HEK293 (cell line): ENCODE data around the gene ARL16.

ENCODE experiments used
- CTCF ChIA-PET: fragments of 350-600 bp; formaldehyde crosslinking; extraction: SDS; loops from one replicate; lab custom pipeline; 2021; ENCODE audit warnings: antibody characterized with exemption; lab: Yijun Ruan, JAX
- POLR2A ChIA-PET: fragments of 300-600 bp; formaldehyde crosslinking; extraction: SDS; loops from one replicate; lab custom pipeline; 2020; ENCODE audit warnings: antibody characterized with exemption, inconsistent platforms; lab: Yijun Ruan, JAX
- H3K27ac ChIP-seq: fragments of 200-500 bp; sonication (Bioruptor generic); 2 replicates; pipeline ENCODE4 v1.5.1; 2014; ENCODE audit warnings: low read depth, low read length, control low read depth, inconsistent platforms; ENCODE audit errors: extremely low read depth
- H3K36me3 ChIP-seq, 2 experiments: fragments of 200-500 bp in 1 of 2; sonication (Bioruptor generic) in 1 of 2; 1 replicate in 1 of 2; 2 replicates in 1 of 2; pipeline ENCODE4 v1.5.1; 2014 to 2017; ENCODE audit warnings: inconsistent platforms in 2 of 2, low read length in 2 of 2; ENCODE audit not compliant: control insufficient read depth in 2 of 2, insufficient read depth in 1 of 2
- H3K4me1 ChIP-seq: fragments of 200-500 bp; sonication (Bioruptor generic); 2 replicates; pipeline ENCODE4 v1.5.1; 2014; ENCODE audit warnings: mild to moderate bottlenecking, low read length, inconsistent platforms; ENCODE audit not compliant: control insufficient read depth, insufficient read depth
- H3K4me3 ChIP-seq: 2 replicates; pipeline ENCODE4 v1.5.1; 2011; ENCODE audit warnings: low read depth, mild to moderate bottlenecking, control low read depth, low read length, moderate library complexity
- H3K9me3 ChIP-seq: fragments of 200-500 bp; sonication (Bioruptor generic); 2 replicates; pipeline ENCODE4 v1.5.1; 2014; ENCODE audit warnings: low read depth, low read length, inconsistent platforms; ENCODE audit not compliant: control insufficient read depth, insufficient read depth
- ATF2 ChIP-seq: fragments of 450-650 bp; formaldehyde crosslinking; IDR thresholded peaks from 2 replicates; pipeline ENCODE4 v1.5.1; 2016; ENCODE audit warnings: missing biosample characterization, missing genetic modification characterization, low read depth
- MZF1 ChIP-seq: fragments of 450-650 bp; formaldehyde crosslinking; IDR thresholded peaks from 2 replicates; pipeline ENCODE4 v1.5.1; 2017; ENCODE audit warnings: missing biosample characterization, missing genetic modification characterization, borderline replicate concordance
- PRDM10 ChIP-seq: fragments of 450-650 bp; formaldehyde crosslinking; IDR thresholded peaks from 2 replicates; pipeline ENCODE4 v1.5.1; 2016; ENCODE audit warnings: missing biosample characterization, missing genetic modification characterization
- SETDB1 ChIP-seq: IDR thresholded peaks from one replicate; pipeline ENCODE4 v1.6.1; 2017; ENCODE audit warnings: mild to moderate bottlenecking, low read length, moderate library complexity, mixed read lengths; ENCODE audit not compliant: insufficient read length
- SP2 ChIP-seq: fragments of 450-650 bp; formaldehyde crosslinking; IDR thresholded peaks from 2 replicates; pipeline ENCODE4 v1.5.1; 2016; ENCODE audit warnings: missing biosample characterization, missing genetic modification characterization
- ZFP69B ChIP-seq: fragments of 450-650 bp; formaldehyde crosslinking; IDR thresholded peaks from 2 replicates; pipeline ENCODE4 v1.5.1; 2016; ENCODE audit warnings: missing biosample characterization, missing genetic modification characterization
- ZIC2 ChIP-seq: fragments of 450-650 bp; formaldehyde crosslinking; IDR thresholded peaks from 2 replicates; pipeline ENCODE4 v1.5.1; 2016; ENCODE audit warnings: missing biosample characterization, missing genetic modification characterization
- ZNF114 ChIP-seq: fragments of 450-650 bp; formaldehyde crosslinking; IDR thresholded peaks from 2 replicates; pipeline ENCODE4 v1.5.0; 2017; ENCODE audit warnings: missing biosample characterization, missing genetic modification characterization
- ZNF155 ChIP-seq: fragments of 450-650 bp; formaldehyde crosslinking; IDR thresholded peaks from 2 replicates; pipeline ENCODE4 v1.5.1; 2016; ENCODE audit warnings: missing biosample characterization, missing genetic modification characterization
- ZNF157 ChIP-seq: fragments of 450-650 bp; formaldehyde crosslinking; IDR thresholded peaks from 2 replicates; pipeline ENCODE4 v1.5.1; 2016; ENCODE audit warnings: missing biosample characterization, missing genetic modification characterization
- ZNF248 ChIP-seq: fragments of 450-650 bp; formaldehyde crosslinking; IDR thresholded peaks from 2 replicates; pipeline ENCODE4 v1.5.1; 2017; ENCODE audit warnings: missing biosample characterization, missing genetic modification characterization
- ZNF341 ChIP-seq: fragments of 450-650 bp; formaldehyde crosslinking; IDR thresholded peaks from 2 replicates; pipeline ENCODE4; 2016; ENCODE audit warnings: low read depth, missing biosample characterization, missing genetic modification characterization
- ZNF350 ChIP-seq: fragments of 450-650 bp; formaldehyde crosslinking; IDR thresholded peaks from 2 replicates; pipeline ENCODE4 v1.5.0; 2017; ENCODE audit warnings: missing biosample characterization, mild to moderate bottlenecking, missing genetic modification characterization
- ZNF600 ChIP-seq: fragments of 450-650 bp; formaldehyde crosslinking; IDR thresholded peaks from 2 replicates; pipeline ENCODE4 v1.5.1; 2016; ENCODE audit warnings: missing biosample characterization, missing genetic modification characterization
- ZNF660 ChIP-seq: fragments of 450-650 bp; IDR thresholded peaks from 2 replicates; pipeline ENCODE4 v1.5.1; 2018; ENCODE audit warnings: missing biosample characterization, mild to moderate bottlenecking, missing genetic modification characterization
- TF ChIP-seq, protein P1 (sequence below): fragments of 450-650 bp; formaldehyde crosslinking; IDR thresholded peaks from 2 replicates; pipeline ENCODE4 v1.5.1; 2016; ENCODE audit warnings: missing biosample characterization, missing genetic modification characterization
- TF ChIP-seq, protein P2 (sequence below): fragments of 450-650 bp; formaldehyde crosslinking; IDR thresholded peaks from 2 replicates; pipeline ENCODE4 v1.5.1; 2016; ENCODE audit warnings: missing biosample characterization, missing genetic modification characterization

Gene ARL16

GRCh38 chr17:81690549-81690948 is 7.0 kb upstream of the ARL16 start:
- Histone ChIP-seq H3K9me3 (no peaks in the 10 kb centered on the region), H3K27ac (no peak overlapping the region), H3K4me1 (no peaks in the 10 kb centered on the region), H3K4me3 (no peak overlapping the region), H3K36me3 (peaks cover 11 to 98% of the 10 kb centered on the region in 2 experiments; a peak in 2 of 3 replicates)
- CTCF ChIA-PET, result interaction anchor here (1.0 to 1.1 kb wide), 2 partner anchors 12 to 15 kb away, joined by 3 read pairs; no protein-coding TSS in a partner anchor
- POLR2A ChIA-PET, result interaction anchor here (2.3 kb wide), 1 partner anchor 12 kb away, joined by 10 read pairs; the partner anchor contains the start of gene MRPL12
- TF ChIP-seq ZIC2 (tag by site-specific recombination) (peak; percentile 70), MZF1 (tag by site-specific recombination) (no peak)

DNA sequence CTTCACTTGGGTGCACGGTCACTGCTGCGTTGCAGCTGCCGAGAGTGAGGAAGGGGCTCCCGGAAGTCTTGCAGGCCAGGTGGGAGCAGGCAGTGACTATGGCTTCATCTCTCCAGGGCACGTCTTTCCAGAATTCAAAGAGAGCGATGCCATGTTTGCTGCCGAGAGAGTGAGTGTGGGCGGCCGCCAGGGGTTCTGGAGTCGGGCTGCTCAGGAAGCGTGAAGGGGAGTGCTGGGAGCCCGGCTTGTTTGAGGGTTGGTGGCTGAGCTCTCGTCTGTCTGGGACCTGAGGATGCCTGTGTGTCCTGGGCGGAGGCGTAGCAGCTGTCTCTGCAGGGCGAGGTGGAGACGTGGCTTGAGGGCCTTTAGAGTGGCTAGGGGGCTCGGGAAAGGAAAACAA is 6.5 kb upstream of the ARL16 start:
- CTCF ChIA-PET, result interaction anchor here (1.1 kb wide), 1 partner anchor 12 kb away, joined by 5 read pairs; no protein-coding TSS in a partner anchor
- POLR2A ChIA-PET, result interaction anchor here (1.3 to 2.3 kb wide), 2 partner anchors 11 to 13 kb away, joined by 4 to 10 read pairs; partner anchors contain the start of gene MRPL12
- no peak for TF ChIP-seq ZNF114 (tag by site-specific recombination)
- Histone ChIP-seq H3K4me1 (no peaks in the 10 kb centered on the region), H3K27ac (no peak overlapping the region), H3K9me3 (no peaks in the 10 kb centered on the region), H3K36me3 (peaks cover 11 to 98% of the 10 kb centered on the region in 2 experiments; a peak in 2 of 3 replicates), H3K4me3 (no peak overlapping the region)

GRCh38 chr17:81688616-81689015 is 5.0 kb upstream of the ARL16 start:
- H3K27ac ChIP-seq, result no peak overlapping the region
- peaks cover 11 to 84% of the 10 kb centered on the region in 2 experiments; a peak in 2 of 3 replicates for H3K36me3 ChIP-seq
- TF ChIP-seq SP2 (0 out of 2 replicates have a peak, but pooled peaks have one; percentile 23), ZNF600 (tag by site-specific recombination) (peak; percentile 83), ATF2 (tag by site-specific recombination) (no peak)
- POLR2A ChIA-PET, result no interaction called here
- CTCF ChIA-PET, result no interaction called here
- H3K9me3 ChIP-seq, result no peaks in the 10 kb centered on the region
- H3K4me3 ChIP-seq, result no peak overlapping the region
- no peaks in the 10 kb centered on the region for H3K4me1 ChIP-seq

DNA sequence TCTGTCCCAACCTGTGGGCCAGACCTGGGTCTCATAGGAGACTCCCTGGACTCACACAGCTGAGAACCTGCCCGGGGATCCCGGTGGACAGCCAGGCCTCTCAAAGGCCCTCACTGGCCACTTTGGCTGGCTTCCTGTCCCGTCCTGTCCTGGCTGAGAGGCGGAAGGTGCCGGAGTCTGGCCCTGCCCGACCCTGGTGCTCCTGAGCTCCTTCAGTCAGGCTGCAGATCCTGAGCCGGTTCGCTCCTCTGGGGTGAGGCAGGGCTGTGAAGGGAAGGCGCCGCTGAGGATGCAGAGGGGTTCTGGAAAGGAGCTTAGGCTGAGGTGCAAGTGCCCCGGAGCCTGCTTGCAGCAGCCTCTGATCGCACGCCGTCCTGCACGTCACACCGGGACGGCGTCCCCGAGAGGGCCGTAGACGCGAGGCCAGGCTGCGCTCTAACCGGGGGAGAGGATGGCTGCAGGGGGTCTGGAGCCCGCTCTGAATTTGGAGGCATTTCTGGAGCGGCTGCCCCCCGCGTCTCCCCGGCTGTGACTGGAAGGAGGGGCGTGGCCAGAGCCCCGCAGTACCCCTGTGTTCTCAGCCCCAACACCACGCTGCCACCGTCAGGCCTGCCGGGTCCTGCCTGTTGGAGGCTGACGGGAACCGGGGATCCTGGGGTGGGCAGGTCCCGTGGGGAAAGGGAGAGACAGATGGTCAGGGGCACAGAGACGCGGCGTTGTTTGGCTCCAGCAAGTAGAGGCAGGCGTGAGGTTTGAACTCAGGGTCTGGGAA is 4.4 kb upstream of the ARL16 start:
- Histone ChIP-seq H3K4me1 (no peaks in the 10 kb centered on the region), H3K9me3 (no peaks in the 10 kb centered on the region), H3K4me3 (no peak overlapping the region), H3K27ac (no peak overlapping the region), H3K36me3 (peaks cover 11 to 77% of the 10 kb centered on the region in 2 experiments; a peak in 2 of 3 replicates)
- ChIA-PET CTCF (no interaction called here), POLR2A (interaction anchor here (0.7 to 6.6 kb wide), 2 partner anchors 15 to 19 kb away, joined by 4 to 109 read pairs; partner anchors contain the start of gene MRPL12)
- TF ChIP-seq ZNF155 (tag by site-specific recombination), result no peak
- TF ChIP-seq ZNF350 (tag by site-specific recombination), result no peak
- TF ChIP-seq ZNF660 (tag by site-specific recombination), result no peak
- TF ChIP-seq, protein P1, sequence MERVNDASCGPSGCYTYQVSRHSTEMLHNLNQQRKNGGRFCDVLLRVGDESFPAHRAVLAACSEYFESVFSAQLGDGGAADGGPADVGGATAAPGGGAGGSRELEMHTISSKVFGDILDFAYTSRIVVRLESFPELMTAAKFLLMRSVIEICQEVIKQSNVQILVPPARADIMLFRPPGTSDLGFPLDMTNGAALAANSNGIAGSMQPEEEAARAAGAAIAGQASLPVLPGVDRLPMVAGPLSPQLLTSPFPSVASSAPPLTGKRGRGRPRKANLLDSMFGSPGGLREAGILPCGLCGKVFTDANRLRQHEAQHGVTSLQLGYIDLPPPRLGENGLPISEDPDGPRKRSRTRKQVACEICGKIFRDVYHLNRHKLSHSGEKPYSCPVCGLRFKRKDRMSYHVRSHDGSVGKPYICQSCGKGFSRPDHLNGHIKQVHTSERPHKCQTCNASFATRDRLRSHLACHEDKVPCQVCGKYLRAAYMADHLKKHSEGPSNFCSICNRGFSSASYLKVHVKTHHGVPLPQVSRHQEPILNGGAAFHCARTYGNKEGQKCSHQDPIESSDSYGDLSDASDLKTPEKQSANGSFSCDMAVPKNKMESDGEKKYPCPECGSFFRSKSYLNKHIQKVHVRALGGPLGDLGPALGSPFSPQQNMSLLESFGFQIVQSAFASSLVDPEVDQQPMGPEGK (tag by site-specific recombination), result no peak
- no peak for TF ChIP-seq ZNF157
- TF ChIP-seq ZFP69B, result no peak
- no peak for TF ChIP-seq ZNF248
- TF ChIP-seq, protein P2, sequence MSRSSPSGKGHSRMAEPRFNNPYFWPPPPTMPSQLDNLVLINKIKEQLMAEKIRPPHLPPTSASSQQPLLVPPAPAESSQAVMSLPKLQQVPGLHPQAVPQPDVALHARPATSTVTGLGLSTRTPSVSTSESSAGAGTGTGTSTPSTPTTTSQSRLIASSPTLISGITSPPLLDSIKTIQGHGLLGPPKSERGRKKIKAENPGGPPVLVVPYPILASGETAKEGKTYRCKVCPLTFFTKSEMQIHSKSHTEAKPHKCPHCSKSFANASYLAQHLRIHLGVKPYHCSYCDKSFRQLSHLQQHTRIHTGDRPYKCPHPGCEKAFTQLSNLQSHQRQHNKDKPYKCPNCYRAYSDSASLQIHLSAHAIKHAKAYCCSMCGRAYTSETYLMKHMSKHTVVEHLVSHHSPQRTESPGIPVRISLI (tag by site-specific recombination), result no peak
- TF ChIP-seq SETDB1, result no peak
- TF ChIP-seq PRDM10 (tag by site-specific recombination), result no peak
- TF ChIP-seq ZNF341 (tag by site-specific recombination), result no peak
